ENCODE results near the gene KLHDC8A.

The KLHDC8A gene

GRCh38 chr1:205293350-205294074, 63.2 kb downstream of the KLHDC8A start:
- TF ChIP-seq, protein P1, sequence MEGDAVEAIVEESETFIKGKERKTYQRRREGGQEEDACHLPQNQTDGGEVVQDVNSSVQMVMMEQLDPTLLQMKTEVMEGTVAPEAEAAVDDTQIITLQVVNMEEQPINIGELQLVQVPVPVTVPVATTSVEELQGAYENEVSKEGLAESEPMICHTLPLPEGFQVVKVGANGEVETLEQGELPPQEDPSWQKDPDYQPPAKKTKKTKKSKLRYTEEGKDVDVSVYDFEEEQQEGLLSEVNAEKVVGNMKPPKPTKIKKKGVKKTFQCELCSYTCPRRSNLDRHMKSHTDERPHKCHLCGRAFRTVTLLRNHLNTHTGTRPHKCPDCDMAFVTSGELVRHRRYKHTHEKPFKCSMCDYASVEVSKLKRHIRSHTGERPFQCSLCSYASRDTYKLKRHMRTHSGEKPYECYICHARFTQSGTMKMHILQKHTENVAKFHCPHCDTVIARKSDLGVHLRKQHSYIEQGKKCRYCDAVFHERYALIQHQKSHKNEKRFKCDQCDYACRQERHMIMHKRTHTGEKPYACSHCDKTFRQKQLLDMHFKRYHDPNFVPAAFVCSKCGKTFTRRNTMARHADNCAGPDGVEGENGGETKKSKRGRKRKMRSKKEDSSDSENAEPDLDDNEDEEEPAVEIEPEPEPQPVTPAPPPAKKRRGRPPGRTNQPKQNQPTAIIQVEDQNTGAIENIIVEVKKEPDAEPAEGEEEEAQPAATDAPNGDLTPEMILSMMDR (IDR thresholded peaks at IDR 0.05; ENCODE audit: low read depth, low read length, missing control alignments), result no peak
- in situ Hi-C loops (cut with HindIII; ENCODE audit: low pct_ligation_motif_present, low sequenced_read_pairs), result no loop called here
- H3K27ac ChIP-seq, result peak overlapping the region; percentile 58

GRCh38 chr1:205291596-205291995, 65.1 kb downstream of the KLHDC8A start:
- Histone ChIP-seq H3K36me3 (replicated peaks) (no peaks in the 10 kb centered on the region), H3K4me3 (ENCODE audit: low read depth, low read length) (no peak overlapping the region), H3K27ac (no peak overlapping the region), H3K27me3 (replicated peaks) (no peaks in the 10 kb centered on the region)
- DNase-seq, result no peak
- in situ Hi-C loops (cut with HindIII; ENCODE audit: low pct_ligation_motif_present, low sequenced_read_pairs), result no loop called here
- TF ChIP-seq, protein P1 (IDR thresholded peaks at IDR 0.05; ENCODE audit: low read depth, low read length, missing control alignments), result no peak

More at GRCh38 chr1:205293350-205294074, 63.2 kb downstream of the KLHDC8A start:
- Histone ChIP-seq H3K27me3 (replicated peaks) (no peaks in the 10 kb centered on the region), H3K4me3 (ENCODE audit: low read depth, low read length) (no peak overlapping the region), H3K36me3 (replicated peaks) (no peaks in the 10 kb centered on the region)
- no peak for DNase-seq

- no peaks in the 10 kb centered on the region for H3K27me3 ChIP-seq (replicated peaks)
- no peak for DNase-seq
- H3K27ac ChIP-seq, result no peak overlapping the region
- TF ChIP-seq, protein P1 (IDR thresholded peaks at IDR 0.05; ENCODE audit: low read depth, low read length, missing control alignments), result no peak
- H3K36me3 ChIP-seq (replicated peaks), result no peaks in the 10 kb centered on the region
- H3K4me3 ChIP-seq (ENCODE audit: low read depth, low read length), result no peak overlapping the region
- in situ Hi-C loops (cut with HindIII; ENCODE audit: low pct_ligation_motif_present, low sequenced_read_pairs), result no loop called here
Measured at GRCh38 chr1:205287767-205288559, 68.8 kb downstream of the KLHDC8A start.

GRCh38 chr1:205287076-205287475, 69.6 kb downstream of the KLHDC8A start:
- in situ Hi-C loops (cut with HindIII; ENCODE audit: low pct_ligation_motif_present, low sequenced_read_pairs), result no loop called here
- DNase-seq, result no peak
- Histone ChIP-seq H3K4me3 (ENCODE audit: low read depth, low read length) (no peak overlapping the region), H3K27me3 (replicated peaks) (no peaks in the 10 kb centered on the region), H3K27ac (no peak overlapping the region), H3K36me3 (replicated peaks) (no peaks in the 10 kb centered on the region)
- TF ChIP-seq, protein P1 (IDR thresholded peaks at IDR 0.05; ENCODE audit: low read depth, low read length, missing control alignments), result no peak

- Histone ChIP-seq H3K27me3 (replicated peaks) (no peaks in the 10 kb centered on the region), H3K36me3 (replicated peaks) (no peaks in the 10 kb centered on the region), H3K4me3 (ENCODE audit: low read depth, low read length) (no peak overlapping the region), H3K27ac (peak overlapping the region; percentile 35)
- TF ChIP-seq, protein P1 (IDR thresholded peaks at IDR 0.05; ENCODE audit: low read depth, low read length, missing control alignments), result no peak
- in situ Hi-C loops (cut with HindIII; ENCODE audit: low pct_ligation_motif_present, low sequenced_read_pairs), result no loop called here
- peak; percentile 65 for DNase-seq
Measured at GRCh38 chr1:205286335-205286950, 70.3 kb downstream of the KLHDC8A start.
